Suppressor macrophage (primary cell): ENCODE results near the gene MIEF1.

Source experiments
- DNase-seq, 4 experiments: peaks; one replicate each; pipeline ENCODE4 v3.0.0-alpha.2; 2020 to 2022

MIEF1 gene

GRCh38 chr22:39558950-39559349, 56.9 kb downstream of the MIEF1 start:
- DNase-seq = no peak

GRCh38 chr22:39559456-39560105, 57.5 kb downstream of the MIEF1 start:
- peak in 2 of 4 experiments; percentile 27 to 49 for DNase-seq

DNA sequence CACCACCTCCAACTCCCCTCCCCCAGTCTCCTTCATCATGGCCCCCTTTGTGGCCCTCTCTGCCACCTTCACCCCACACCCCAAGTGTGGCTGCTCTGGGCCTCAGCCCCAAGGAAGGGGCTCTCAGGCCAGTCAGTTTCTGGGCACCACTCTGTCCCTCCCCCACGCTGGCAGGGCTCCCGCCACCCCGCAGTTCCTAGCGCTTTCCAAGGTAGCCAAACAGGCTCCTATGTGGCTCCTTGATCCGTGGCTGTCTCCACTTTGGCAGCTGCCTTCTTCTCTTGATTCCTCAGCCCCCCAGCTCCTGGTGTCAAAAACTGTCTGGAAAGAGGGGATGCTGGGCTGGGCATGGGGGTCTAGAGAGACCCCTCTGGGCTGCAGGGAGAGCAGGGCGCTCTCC, 58.0 kb downstream of the MIEF1 start:
- no peak for DNase-seq

DNA sequence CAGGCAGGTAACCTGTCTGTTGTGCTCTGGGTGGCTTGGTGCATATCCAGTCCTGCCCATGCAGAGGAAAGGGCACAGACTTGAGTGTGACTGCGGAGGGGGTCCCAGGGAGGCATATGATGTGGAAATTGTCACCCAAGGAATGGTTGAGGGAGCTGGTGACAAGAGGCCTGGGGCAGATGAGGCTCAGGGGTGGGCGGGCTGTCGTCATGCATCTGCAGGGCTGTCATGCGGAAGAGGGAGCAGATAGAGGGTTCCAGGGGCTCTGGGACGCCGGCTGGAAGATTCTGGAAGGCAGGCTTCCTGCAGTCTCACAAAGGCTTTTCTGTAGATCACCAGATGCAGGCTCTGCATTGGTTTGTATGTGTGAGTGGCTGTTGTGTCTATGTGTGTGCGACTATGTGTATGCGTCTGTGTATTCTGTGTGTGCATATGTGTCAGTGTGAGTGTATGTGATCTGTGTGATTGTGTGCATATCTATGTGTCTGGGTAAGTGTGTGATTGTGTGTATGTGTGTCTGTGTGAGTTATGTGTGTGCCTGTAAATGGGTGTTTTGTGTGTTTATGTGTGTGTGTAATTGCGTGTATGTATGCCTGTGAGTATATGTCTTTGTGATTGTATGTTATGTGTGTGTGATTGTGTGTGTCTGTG, 60.9 kb downstream of the MIEF1 start:
- DNase-seq = no peak

DNA sequence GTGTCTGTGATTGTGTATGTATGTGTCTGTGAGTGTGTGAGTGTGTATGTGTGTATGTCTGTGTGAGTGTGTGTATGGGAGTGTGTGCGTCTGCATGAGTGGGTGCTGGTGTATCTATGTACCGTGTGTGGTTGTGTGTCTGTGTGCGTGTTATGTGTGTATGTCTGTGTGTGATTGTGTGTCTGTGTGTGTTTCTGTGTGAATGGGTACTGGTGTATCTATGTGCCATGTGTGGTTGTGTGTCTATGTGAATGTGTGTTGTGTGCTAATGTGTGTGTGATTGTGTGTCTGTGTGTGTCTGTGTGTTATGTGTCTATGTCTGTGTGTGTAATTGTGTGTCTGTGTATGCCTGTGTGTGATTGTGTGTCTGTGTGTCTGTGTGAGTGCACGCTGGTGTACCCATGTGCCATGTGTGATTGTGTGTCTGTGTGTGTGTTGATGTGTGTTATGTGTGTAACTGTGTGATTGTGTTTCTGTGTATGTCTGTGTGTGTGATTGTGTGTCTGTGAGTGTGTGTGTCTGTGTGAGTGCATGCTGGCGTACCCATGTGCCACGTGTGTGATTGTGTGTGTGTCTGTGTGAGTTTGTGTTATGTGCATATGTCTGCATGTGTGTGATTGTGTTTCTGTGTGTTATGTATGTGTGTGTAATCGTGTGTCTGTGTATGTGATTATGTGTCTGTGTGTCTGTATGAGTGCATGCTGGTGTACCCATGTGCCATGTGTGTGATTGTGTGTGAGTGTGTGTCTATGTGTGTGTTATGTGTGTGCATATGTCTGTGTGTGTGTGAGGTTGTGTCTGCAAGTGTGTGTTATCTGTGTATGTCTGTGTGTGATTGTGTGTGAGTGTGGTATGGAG, 61.7 kb downstream of the MIEF1 start:
- no peak for DNase-seq

GRCh38 chr22:39565414-39565944, 63.4 kb downstream of the MIEF1 start:
- DNase-seq = no peak

DNA sequence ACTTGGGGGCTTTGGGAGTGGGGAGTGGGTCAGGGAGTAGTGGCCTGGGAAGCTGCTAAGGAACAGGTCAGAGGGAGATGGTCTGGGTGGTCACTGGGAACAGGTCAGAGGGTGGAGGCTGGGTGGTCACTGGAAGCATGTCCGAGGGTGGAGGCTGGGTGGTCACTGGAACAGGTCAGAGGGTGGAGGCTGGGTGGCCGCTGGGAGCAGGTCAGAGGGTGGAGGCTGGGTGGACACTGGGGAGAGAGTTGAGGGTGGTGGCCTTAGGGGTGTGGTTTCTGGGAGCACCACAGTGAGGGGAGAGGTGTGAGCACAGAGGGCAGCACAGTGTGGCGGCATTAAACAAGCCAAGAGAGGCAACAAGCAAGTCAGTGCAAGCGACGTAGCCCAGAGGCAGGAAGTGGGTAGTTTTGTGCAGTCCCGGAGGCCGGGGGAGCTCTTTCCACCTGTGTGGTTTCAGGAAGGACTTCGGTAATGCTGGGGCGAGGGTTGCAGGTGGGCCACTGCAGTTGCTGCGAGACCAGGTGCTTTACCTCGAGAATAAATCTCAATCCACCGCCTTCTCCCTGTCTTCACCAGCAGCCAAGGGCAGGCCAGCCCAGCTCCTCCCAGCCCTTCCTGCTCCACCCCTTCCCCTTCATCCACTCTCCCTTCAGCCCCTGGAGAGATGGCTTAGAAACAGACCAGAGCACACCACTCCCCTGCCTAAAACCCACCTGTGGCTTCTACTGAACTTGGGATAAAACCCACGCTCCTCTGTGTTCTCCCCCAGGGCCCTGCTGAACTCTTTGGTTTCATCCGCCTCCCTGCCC, 65.3 kb downstream of the MIEF1 start:
- no peak for DNase-seq
